WTC11 (cell line): ENCODE results near the gene AKR7A2.

ENCODE experiments used
- AFF4 ChIP-seq: sonication (generic); formaldehyde crosslinking; IDR thresholded peaks from 2 replicates; pipeline ENCODE4 v1.8.1; 2023; ENCODE audit warnings: mild to moderate bottlenecking, missing genetic modification reagents, borderline replicate concordance
- CBFB ChIP-seq: sonication (generic); formaldehyde crosslinking; IDR thresholded peaks from 2 replicates; pipeline ENCODE4 v1.8.1; 2022; ENCODE audit warnings: mild to moderate bottlenecking, low read depth, missing genetic modification reagents
- CTCF ChIP-seq: fragments of 200-600 bp; IDR thresholded peaks from 2 replicates; pipeline ENCODE4 v1.8.0; 2022; ENCODE audit warnings: antibody characterized with exemption
- FOXP1 ChIP-seq: sonication (generic); formaldehyde crosslinking; IDR thresholded peaks from 2 replicates; pipeline ENCODE4 v1.8.0; 2022; ENCODE audit warnings: missing genetic modification reagents, mild to moderate bottlenecking, moderate library complexity, borderline replicate concordance
- GABPB1 ChIP-seq: sonication (generic); formaldehyde crosslinking; IDR thresholded peaks from 2 replicates; pipeline ENCODE4 v1.8.1; 2023; ENCODE audit warnings: mild to moderate bottlenecking, missing genetic modification reagents
- NFYB ChIP-seq: sonication (generic); formaldehyde crosslinking; conservative IDR thresholded peaks from 2 replicates; pipeline ENCODE4 v1.8.0; 2022; ENCODE audit warnings: low read depth, missing genetic modification reagents
- NR2C2 ChIP-seq: sonication (generic); formaldehyde crosslinking; IDR thresholded peaks from 2 replicates; pipeline ENCODE4 v1.8.0; 2022; ENCODE audit warnings: mild to moderate bottlenecking, missing genetic modification reagents
- NR3C1 ChIP-seq: sonication (generic); formaldehyde crosslinking; conservative IDR thresholded peaks from 2 replicates; pipeline ENCODE4 v1.8.1; 2023; ENCODE audit warnings: low read depth, mild to moderate bottlenecking, missing genetic modification reagents
- SMAD3 ChIP-seq: sonication (generic); formaldehyde crosslinking; IDR thresholded peaks from 2 replicates; pipeline ENCODE4 v1.8.0; 2022; ENCODE audit warnings: missing genetic modification reagents, mild to moderate bottlenecking, borderline replicate concordance
- SOX15 ChIP-seq: fragments of 250-450 bp; sonication (Bioruptor Pico); IDR thresholded peaks from 2 replicates; pipeline ENCODE4 v1.9.0; 2021; ENCODE audit warnings: mild to moderate bottlenecking
- USF2 ChIP-seq: sonication (generic); formaldehyde crosslinking; IDR thresholded peaks from 2 replicates; pipeline ENCODE4 v1.8.1; 2023; ENCODE audit warnings: mild to moderate bottlenecking, missing genetic modification reagents, moderate library complexity
- ZSCAN18 ChIP-seq: fragments of 250-450 bp; sonication (Bioruptor Pico); IDR thresholded peaks from 2 replicates; pipeline ENCODE4 v2.1.2; 2022; ENCODE audit warnings: mild to moderate bottlenecking, moderate library complexity
- TF ChIP-seq, protein P1 (sequence below): fragments of 250-450 bp; sonication (Bioruptor Pico); IDR thresholded peaks from 2 replicates; pipeline ENCODE4 v1.9.0; 2021; ENCODE audit warnings: mild to moderate bottlenecking

- no peak for TF ChIP-seq NFYB (CRISPR knock-in tag)
- no peak for TF ChIP-seq CTCF
- no peak for TF ChIP-seq ZSCAN18 (CRISPR knock-in tag)
- TF ChIP-seq, protein P1, sequence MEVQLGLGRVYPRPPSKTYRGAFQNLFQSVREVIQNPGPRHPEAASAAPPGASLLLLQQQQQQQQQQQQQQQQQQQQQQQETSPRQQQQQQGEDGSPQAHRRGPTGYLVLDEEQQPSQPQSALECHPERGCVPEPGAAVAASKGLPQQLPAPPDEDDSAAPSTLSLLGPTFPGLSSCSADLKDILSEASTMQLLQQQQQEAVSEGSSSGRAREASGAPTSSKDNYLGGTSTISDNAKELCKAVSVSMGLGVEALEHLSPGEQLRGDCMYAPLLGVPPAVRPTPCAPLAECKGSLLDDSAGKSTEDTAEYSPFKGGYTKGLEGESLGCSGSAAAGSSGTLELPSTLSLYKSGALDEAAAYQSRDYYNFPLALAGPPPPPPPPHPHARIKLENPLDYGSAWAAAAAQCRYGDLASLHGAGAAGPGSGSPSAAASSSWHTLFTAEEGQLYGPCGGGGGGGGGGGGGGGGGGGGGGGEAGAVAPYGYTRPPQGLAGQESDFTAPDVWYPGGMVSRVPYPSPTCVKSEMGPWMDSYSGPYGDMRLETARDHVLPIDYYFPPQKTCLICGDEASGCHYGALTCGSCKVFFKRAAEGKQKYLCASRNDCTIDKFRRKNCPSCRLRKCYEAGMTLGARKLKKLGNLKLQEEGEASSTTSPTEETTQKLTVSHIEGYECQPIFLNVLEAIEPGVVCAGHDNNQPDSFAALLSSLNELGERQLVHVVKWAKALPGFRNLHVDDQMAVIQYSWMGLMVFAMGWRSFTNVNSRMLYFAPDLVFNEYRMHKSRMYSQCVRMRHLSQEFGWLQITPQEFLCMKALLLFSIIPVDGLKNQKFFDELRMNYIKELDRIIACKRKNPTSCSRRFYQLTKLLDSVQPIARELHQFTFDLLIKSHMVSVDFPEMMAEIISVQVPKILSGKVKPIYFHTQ (CRISPR knock-in tag) = no peak
- TF ChIP-seq SMAD3 (CRISPR knock-in tag) = no peak
- no peak for TF ChIP-seq NR2C2 (CRISPR knock-in tag)
- no peak for TF ChIP-seq NR3C1 (CRISPR knock-in tag)
- TF ChIP-seq FOXP1 (CRISPR knock-in tag) = no peak
- no peak for TF ChIP-seq CBFB
- no peak for TF ChIP-seq GABPB1 (CRISPR knock-in tag)
- no peak for TF ChIP-seq SOX15 (CRISPR knock-in tag)
- no peak for TF ChIP-seq USF2
- TF ChIP-seq AFF4 (CRISPR knock-in tag) = no peak
Measured at GRCh38 chr1:19343617-19344350, 31.8 kb upstream of the AKR7A2 start.
